HG02884 (cell line): ENCODE data around the gene WDFY2.

Experiments used
- ATAC-seq: cut with Tn5 transposase; IDR thresholded peaks from one replicate; pipeline ENCODE4 v1.9.1; 2021; ENCODE audit warnings: mild to moderate bottlenecking, moderate library complexity; ENCODE audit not compliant: unreplicated experiment

WDFY2 gene

DNA sequence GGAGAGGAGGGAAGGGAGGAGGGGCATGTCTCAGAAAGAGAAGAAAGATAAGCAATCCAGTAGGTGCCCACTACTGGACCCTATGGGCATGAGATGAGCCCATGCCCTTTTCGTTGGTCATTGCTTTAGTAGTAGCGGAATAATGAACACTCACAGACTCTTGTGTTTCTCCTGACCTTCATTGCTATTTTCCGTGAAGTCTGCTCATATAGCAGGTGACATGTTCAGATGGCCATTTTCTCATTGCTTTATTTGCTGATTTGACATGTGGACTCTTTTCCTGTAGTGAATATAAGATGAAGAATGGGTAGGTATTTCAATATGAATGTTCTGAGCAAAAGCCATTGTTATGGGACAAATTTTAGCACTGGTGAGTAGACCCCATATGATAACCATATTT is 16.4 kb downstream of the WDFY2 start:
- ATAC-seq: no peak

DNA sequence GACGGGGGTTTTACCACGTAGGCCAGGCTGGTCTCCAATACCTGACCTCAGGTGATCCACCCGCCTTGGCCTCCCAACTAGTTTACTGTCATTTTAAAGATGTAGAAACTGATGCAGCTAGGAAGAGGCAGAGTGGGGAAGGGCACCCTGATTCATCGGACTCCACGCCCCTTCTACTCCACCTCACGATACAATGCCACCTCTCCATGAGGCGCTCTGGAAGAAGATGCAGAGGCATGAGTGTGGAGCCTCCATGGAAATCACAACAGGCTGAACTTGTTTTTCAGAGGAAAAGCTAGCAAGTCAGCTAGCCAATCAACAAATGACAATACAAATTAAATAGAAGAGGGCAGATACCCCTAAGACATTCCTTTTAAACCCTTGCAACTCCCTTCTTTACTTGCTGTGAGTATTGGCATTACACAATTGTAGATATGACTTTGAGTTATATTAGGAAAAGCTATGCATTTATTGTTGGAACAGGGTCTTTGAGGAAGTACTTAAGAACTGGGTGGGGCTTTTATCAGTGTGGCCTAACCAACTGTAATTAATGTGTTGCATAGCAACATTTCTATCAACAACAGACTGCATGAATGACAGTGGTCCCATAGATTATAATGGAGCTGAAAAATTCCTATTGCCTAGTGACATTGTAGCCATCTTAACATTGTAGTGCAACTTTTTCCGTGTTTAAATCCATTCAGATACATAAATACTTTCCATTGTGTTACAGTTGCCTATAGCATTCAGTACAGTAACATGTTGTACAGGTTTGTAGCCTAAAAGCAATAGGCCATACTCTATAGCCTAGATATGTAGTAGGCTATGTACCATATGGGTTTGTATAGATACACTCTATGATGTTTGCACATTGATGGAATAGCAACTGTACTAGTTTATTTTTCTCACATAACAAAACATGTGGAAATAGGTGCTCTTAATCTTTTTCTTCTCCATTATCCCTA is 17.6 kb downstream of the WDFY2 start:
- no peak for ATAC-seq

DNA sequence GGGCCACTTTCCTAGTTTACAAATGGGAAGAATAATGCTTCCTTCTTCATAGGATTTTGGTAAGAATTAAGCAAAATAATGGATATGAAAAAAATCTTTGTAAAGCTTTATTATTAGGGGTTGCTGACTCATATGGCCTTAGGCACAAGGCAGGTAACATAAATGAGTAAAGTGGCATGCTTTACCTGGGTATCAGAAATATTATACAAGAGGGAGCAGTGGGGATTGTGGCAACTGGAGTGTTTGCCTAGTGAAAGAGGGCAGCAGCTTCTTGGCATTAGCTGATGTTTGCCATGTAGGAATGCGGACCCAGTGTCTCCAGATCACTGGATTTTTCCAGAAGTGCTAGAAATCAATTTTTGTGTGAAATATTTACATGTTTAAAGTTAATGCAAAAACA is 19.5 kb downstream of the WDFY2 start:
- no peak for ATAC-seq

DNA sequence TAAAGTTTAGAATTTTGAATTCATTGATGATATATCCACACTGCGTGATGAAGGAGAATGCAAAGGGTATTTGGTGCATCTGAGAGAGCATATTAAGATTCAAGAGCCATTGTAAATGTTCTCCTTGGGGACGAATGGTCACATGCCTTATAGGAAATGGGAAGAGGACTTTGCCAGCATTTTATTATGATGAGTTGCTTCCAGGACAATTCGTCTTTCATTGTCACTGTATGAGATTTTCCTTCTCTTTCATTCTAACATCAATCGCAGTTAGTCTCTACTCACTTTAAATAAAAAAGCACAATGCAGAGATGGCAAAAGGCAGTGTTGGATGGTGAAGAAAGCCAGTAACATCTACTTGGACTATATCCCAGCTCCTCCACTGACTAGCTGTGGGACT is 21.4 kb downstream of the WDFY2 start:
- no peak for ATAC-seq

DNA sequence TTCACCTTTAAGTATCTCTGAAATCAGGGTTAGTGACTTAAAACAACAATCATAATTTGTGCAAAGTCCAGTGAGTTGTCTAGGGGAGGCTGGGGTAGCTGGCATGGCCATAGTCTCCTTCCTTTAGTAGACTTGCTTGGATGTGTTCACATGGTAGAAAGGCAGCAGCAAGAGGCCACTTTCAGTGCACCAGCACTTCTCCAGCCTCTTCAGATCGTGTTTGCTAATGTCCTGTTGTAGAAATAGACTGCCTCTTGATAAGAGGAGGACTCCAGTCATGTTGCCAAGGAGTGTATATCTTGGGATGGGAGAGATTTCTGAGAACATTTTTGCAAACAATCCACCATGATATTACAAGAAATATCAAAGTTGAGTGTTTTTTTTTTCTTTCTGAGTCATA is 22.9 kb downstream of the WDFY2 start:
- no peak for ATAC-seq

DNA sequence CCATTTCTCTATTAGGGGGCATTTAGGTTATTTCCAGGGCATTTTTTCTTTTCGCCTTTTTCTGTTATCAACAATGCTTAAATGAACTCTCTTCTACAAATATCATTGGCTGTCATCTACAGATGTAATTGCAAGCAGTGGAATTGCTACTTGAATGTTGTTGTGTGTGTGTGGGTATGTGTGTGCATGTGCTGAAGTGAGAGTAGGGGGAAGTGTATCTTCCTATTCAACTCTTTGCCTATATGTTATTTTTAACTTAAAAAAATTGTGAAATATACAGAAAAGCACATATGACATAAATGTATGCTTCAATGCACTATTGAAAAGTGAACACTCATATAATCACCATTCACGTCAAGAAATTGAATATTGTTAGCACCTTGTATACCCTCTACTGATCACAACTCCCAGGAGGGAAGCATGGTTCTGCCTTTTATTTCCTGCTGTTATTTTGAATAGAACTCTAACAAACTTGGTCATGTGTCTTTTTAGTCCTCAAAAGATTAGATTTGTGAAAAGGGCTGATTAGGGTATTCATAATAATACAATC is 24.7 kb downstream of the WDFY2 start:
- no peak for ATAC-seq

DNA sequence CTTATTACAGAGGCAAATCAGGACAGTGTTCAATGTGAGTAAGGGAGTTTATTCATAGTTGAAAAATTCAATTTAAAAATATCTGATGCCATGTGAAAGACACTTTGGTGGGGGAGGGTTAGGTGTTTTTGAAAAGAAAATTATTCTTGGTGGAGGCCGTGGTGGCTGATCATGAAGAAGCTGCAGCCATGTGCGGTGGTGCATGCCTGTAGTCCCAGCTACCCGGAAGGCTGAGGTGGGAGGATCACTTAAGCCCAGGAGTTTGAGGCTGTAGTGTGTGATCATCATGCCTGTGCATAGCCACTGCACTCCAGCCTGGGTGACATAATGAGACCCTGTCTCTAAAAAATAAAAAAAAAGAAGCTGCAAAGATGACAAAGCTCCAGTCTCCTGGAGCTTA is 28.6 kb downstream of the WDFY2 start:
- ATAC-seq: no peak

DNA sequence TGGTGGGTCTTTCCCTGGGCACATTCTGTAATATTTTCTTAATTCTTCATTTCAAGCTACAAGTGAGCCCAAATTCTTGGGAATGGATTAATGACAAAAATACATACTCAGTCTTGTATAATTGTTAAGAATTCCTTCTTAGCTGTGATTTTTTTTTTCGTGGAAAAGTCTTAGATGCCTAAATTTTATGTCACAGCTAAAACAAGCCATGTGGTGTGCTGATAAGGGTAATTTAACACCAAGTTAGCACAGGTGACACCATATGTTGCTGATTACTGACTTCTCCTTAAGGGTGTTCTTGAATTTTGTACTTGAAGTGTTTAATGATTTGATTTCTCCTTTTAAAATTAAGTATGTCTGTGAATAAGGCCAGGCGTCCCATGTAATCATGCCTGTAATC is 29.3 kb downstream of the WDFY2 start:
- ATAC-seq: no peak

DNA sequence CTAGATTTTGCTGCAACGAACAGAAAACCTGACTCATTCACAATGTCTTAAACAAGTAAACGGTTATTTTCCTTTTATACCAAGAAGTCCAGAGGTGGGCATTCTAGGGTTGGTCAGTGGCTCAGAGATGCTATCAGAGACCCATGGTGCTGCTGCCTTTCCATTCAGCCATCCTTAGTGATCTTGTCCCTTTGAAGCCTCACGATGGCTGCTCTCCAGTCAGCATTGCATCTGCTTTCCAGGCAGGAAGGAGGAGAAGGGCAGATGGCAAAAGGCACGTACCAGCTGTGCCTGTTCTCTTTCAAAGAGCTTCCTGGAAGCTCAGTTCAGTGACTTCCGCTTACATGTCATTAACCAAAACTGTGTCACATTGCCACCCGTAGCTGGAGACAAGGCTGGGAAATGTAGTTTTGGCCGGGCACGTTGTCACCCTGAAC is 30.1 kb downstream of the WDFY2 start:
- peak; percentile 82 for ATAC-seq

DNA sequence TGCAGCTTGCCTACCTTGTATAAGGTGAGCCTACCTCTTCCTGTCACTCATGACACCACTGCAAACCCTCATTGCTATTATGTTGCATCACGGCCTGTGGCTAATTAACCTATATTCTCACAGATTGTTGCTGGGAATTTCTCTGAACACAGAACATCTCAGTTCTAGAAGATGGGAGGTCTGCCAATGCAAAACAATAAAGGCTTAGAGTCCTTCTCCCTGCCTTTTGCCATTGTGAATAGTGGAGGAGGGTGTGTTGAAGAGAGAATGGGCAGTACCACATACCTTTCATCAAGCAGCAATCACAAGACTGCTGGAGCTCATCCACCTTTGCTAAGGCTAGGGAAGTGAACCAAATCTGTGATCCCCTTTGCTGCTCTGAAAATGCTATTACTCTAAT is 34.4 kb downstream of the WDFY2 start:
- ATAC-seq: no peak

DNA sequence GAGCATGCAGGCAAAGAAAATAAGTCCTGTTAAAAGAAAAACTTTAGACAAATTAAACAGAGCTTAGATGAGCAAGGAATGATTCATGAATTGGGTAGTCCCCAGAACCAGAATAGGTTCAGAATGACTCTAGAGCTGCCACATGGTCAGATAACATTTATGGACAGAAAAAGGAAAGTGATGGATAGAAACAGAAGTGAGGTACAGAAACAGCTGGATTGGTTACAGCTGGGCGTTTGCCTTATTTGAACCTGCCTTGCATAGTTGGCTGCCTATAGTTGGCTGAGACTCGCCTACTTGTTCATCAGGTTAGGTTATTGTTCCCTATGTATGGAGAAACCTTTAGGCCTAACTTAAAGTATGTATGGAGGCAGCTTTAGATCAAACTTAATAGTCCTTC is 35.4 kb downstream of the WDFY2 start:
- ATAC-seq: no peak

DNA sequence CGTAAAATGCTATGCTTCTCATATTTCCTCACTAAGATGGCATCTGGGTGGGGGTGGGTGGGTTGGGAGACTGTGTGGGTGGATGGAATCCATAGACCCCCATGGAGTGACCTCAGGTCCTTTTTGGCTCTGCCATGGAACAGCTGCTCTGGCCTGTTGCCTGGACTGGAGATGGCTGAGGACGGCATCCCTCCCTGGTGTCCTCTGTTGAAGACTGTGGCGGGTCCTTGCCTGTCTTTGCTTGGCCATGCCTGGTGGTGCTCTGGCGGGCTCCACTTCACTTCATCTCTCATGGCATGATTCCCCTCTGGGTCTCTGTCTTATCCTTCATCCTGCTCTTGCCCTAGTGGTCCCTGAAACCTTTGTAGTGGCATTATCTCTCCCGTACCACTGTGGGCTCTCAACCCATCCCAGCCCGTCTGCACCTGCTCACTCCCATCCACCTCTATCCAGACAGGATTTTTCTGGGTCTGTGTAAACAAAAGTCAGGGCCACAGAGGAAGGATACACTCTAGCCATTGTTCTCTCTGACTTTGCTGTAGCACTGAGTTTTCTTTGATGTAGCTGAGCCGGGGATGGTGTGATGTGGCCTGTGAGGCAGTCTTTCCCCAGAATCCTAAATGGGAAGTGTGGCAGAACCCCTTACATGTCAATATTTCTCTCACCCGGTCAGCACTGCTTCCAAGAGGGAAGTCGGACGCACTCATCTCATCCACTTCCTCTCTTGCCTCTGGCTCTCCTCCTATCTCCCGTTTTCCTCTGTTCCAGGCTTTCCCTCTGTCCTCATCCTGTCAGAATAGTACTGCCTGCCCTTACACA is 36.1 kb downstream of the WDFY2 start:
- no peak for ATAC-seq

DNA sequence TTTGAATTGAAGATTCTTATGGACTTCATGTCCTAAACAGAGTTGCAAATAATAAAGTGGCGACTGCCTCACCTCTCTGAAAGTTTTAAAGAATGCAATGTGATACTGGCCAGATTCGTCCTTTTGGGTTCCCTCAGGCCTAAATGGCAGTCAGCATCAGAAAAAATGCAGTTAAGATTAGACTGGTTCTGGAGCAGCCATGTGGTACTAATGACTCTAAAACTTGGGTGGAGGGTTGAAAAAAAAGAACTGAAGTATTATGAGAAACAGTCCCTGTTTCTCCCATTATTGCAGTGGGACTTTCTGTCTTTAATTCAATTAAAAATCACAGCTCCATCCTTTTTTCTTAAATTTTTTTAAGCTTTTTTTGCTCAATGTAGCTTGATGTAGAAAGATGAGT is 37.3 kb downstream of the WDFY2 start:
- no peak for ATAC-seq

DNA sequence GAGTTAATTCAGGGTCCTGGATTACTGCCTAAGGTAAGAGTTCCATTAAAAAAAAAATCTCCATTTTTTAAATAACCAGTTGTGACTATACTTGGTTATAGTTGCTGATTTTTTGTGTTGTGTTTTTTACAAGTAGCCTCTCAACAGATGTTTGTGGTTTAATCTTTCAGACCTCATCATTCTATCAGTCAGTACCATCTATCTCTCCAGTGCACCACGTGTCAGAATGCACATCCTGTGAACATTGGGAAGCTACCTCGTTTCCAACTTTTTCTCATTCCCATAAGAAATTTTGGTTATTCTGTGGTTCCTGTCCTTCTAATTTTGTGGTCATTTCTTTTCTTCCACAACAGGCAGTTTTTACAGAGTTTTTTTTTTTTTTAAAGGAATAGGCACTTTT is 39.2 kb downstream of the WDFY2 start:
- ATAC-seq: no peak

DNA sequence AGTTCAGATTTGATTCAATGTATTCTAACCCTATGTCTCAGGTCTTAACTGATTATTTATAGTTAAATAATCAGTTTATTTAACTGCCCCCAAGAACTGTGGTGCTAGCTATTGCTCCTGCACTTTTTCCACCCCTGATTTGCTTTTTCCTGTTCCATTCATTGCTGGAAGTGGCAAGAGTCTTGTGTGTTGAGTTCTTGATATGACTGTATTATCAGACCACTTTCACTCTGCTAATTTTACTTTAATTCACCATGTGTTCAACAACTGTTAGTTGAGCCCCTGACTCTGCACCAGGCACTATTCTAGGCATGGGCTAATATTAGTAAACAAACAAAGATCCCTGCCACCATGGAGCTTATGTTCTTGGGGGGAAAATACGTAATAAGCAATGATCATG is 39.9 kb downstream of the WDFY2 start:
- no peak for ATAC-seq

DNA sequence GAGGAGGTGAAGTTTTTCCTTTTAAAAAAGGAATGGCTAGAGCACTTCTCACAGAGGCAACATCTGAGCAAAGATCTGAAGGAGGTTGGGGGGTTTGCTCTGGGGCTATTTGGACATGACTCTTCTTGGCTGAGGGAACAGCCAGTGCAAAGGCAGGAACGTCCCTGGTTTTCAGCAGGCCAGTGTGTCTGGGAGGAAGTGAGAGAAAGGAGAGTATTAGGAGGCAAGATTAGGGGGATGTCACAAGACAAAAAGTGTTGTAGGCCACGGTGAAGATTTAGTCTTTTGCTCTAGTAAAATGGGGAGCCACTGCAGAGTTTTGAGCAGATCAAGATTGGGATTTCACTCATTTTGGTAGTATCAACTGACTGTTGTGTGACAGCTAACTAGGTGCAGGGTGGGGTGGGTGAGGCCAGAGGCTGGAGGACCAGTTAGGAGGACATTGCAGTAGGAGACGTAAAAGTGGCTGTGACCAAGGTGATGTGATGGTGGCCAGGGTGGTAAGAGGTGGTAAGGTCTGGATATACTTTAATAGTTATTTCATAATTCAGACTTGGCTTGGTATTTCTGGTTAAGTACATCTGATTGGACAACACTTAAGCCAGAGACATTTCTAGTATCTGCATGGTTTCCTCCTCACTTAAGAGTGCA is 40.6 kb downstream of the WDFY2 start:
- no peak for ATAC-seq

DNA sequence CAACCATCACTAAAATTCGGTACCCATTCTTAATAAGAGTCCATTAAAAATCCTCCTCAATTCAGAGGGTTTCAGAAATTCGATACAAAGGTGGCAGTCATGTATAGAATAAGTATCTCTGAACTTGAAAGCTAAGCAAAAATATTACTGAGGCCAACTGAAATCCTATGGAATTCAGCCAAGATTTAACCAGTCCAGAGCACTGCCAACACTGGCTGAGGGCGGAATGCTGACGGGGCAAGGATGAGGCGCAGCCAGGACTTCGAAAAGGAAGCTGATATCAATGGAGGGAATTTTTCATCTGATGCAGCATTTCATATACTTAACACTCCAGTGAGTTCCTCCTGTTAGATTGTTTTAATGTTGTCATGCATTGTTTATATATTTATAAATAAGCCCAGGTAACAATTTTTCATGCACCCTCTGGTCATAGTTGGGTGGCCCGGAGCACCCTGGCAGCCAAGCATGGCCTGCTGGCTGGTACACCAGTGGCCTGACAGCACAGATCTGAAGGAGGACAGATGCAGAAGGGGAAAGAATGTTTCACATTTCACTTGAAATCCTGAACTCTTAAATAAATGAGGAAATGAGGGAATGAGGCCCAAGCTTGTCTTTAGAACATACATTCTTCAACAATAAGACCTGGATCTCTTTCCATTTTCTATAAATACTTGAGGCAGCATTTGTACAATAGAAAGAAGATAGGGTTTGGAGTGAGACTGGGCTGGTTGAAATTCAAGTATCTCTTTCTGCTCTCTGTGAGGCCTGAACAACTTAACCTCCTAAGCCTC is 41.5 kb downstream of the WDFY2 start:
- ATAC-seq: no peak

DNA sequence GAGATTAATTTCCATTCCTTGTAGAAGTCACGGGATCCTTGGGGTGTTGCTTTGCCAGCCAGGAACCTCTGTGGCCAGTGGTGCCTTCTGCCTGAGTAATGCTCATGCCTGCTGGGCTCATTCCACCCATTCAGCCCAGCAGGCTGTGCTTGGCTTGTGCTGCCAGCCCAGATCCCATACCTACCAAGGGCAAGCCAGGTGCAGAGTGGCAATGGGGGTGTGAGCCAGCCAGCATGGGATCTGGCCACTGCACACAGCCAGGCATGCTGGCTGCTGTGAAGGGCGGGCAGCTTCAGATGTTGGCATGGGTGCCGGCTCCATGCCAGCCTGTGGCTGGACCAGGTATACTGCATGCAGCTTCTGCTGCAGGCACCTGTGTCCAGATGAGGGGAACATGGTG is 42.5 kb downstream of the WDFY2 start:
- no peak for ATAC-seq

DNA sequence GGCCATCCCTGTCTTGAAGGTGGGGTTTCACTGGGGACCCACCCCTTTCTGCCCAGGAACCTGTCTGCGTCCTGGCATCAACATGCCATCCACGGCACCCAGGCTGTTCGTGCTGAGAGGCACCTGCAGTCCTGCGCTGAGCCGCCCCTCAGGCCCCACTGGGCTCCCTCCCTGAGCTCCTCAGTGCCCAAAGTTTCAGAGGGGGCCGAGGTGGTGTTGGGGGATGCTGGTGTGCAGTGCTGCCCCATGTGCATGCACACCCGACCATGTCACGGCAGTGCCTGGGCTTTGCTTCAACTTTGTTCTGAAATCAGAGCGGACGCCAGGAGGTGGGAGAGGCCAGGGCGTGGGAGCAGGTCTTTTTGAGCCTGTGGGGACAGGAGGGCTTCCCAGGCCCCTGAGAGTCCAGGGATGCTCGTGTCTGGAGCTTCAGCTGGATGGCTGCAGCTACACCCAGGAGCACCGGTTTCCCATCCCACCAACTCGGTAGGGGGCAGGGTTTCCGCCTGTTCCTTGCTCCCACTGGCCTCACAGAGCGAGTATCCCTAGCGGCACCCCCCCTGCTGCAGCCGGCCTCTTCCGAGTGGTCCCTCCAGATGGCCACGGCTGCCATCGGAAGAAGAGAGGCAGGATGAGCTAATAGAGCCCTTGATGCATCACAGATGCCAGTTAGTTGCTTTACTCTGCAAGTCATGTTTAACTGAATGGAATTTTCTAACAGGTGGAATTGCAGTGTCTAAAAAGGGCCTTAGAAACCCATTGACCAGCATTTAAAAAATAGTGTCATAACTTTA is 44.0 kb downstream of the WDFY2 start:
- no peak for ATAC-seq
